ENCODE results near the gene CEP112.

CEP112 gene

DNA sequence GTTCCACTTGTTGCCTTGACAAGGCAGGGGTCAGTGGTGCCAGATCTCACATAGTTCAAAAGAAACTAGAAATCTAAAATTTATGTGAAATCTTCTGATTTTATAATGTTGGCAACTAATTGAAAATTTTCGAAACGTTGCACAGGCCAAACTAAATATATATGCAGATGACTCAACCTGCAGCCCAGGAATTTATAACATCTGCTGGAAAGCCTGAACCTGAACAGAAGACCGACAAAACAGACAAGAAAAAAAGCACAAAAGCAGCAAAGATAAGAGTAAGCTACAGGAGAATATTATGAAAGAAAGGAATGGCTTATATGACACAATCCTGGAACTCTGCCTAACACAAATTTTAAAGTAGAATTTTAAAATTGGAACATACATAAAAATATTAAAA, 207.6 kb downstream of the CEP112 start:
- no peak for DNase-seq (ENCODE audit: low spot score)

DNA sequence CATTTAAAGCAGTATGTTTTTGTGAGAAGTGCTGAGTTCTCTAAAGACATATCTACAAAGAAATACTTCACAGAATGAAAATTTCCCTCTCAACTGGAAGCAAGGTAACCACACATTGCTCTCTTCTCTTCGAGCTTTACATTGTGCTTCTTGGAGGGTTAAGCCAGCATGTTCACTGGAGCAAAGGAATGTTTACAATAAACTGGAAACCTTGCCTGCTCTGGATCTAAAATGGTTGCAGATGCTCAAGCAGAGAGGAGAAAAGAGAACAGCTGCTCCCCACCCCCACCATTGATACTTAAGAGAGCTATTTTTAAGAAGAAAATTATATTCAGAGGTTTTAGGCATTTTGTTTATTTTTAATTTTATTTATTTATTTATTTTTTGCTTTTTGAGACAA, 213.1 kb downstream of the CEP112 start:
- DNase-seq (ENCODE audit: low spot score): no peak

DNA sequence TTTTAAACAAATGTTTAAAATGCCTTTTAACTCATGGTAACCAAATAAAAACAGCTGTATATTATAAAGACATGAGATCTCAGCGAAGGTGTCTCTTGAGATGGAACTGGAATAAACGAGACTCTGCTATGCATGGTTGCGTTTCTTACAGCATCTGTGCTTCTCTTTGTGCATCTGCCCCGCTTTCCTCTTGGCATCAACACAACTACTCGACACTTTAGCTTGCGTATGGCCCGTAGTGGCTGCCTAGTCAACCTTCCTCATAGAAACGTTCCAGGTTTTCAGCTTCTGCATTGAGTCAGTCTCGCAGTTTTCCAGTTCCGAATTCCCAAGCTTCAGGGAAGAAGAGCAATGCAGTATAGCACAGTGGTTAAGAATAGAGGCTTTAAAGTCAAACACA, 214.9 kb downstream of the CEP112 start:
- DNase-seq (ENCODE audit: low spot score): no peak

DNA sequence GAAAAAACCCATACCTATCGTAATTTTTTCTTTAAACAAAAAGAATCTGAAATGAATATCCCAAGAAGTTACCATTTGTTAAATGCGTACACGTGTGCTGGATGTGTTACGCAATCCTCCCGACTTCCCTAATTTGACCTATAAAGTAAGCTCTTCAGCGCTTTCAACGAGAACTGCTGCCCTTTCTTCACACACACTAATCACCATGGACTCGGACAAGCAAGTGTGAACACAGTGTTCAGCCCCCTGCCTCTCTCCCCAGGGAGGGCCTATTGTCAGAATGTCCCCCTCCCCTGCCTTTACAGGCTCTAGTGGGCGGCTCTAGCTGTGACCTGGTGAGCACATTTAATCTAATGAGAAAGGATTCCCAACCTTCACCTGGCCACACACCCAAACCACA, 216.1 kb downstream of the CEP112 start:
- DNase-seq (ENCODE audit: low spot score): no peak

DNA sequence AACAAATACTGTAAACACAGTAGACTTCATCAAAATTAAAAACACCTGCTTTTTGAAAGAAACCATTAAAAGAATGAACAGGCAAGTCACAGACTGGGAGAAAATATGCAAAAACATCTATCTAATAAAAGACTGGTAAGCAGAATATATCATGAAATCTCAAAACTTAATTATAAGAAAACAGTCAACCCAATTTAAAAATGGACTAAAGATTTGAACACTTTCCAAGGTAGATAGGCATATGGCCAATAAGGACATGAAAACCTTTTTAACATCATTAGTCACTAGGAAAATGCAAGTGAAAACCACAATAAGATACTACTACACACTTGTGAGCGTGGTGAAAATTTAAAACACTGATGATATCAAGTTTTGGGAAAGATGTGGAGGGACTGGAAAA, 218.7 kb downstream of the CEP112 start:
- no peak for DNase-seq (ENCODE audit: low spot score)

DNA sequence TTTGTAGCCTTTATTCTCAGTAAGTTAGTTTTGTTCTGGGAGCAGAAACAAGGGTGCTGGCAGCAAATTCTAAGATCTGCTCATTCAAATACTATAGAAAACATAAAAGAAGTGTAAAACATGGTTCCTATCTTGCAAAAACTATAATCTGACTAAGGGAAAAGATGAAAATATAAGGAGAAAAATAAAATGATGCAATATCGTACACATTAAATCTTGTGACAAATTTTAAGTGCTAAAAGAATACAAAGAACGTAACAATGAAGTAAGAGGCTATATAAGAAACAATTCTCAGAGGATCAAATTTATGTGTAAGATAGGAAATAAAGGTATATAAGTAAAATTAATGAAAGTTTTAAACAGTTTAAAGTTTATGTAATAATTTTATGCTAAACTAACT, 224.6 kb downstream of the CEP112 start:
- DNase-seq (ENCODE audit: low spot score): no peak

DNA sequence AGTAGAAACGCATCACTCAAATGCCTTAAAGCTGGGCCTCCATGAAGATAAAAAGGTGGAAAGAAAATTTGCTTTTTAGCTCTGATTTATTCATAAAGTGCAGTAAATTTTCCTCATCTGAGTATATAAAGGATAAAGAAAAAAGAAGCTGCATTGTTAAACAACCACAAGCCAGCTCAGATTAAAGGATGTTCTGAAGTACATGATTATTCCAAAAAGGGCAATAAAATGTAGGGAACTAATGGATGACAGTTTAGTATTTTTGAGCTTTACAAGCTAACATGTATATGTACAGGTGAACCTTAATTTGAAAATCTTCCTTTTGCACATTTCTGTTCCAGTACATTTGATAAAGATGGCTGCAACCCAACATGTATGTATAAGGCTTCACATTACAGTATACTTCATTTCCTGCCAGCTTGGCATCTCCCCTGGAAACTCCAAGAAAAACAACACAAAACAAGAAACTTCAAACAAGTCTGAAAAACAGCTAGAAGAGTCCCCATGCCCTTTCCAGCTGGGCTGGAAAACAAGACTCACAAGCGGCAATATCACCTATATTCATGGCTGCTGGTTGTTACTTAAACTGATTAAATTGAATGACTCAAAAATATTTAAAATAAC, 225.7 kb downstream of the CEP112 start:
- DNase-seq (ENCODE audit: low spot score): no peak

DNA sequence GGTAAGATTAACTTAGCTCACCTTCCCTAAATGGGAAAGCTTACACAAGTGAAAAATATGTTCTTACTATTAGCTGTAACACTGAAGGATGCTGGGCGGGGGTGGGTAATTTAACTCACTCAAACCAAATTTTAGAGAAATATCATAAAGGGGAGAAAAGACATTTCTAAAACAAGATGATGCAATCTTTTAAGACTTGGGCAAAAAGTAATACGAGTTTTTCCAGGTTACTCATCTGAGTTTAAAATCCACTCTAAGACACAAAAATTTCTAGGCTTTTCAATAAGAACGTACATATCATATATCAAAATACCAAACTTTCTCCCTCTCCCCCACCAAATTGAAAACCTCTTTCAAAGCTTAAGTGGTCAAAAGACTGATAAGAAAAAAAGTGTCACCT, 228.8 kb downstream of the CEP112 start:
- DNase-seq (ENCODE audit: low spot score): no peak

DNA sequence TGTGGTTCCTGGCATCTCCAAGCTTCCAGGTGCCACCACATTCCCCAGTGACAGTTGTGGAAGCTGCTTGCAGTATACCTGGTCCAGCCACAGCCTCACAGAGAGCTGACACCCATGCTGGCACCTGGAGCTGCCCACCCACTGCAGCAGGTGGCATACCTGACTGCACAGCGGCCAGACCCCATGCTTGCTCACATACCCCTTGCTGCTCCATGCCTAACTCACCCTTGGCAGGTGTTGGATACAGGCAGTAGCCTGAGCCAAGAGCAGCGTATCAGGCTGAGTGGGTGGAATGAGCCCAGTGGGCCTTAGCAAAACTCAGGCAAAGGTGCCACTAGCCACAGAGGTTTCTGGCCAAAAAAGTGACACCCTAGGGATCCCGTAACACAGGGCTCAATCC, 232.3 kb downstream of the CEP112 start:
- no peak for DNase-seq (ENCODE audit: low spot score)

DNA sequence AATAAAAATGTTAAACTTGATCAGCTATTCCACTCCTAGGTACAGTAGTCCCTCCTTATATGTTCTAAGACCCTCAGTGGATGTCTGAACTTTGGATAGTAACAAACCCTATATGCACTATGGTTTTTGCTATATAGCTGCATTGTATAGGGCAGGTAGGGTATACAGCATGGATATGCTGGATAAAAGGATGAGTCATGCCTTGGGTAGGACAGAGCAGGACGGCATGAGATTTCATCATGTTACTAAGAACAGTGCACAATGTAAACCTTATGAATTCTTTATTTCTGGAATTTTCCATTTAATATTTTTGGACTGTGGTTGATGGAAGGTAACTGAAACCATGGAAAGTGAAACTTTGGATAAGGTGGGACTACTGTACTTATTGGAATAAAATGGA, 235.1 kb downstream of the CEP112 start:
- DNase-seq (ENCODE audit: low spot score): no peak

DNA sequence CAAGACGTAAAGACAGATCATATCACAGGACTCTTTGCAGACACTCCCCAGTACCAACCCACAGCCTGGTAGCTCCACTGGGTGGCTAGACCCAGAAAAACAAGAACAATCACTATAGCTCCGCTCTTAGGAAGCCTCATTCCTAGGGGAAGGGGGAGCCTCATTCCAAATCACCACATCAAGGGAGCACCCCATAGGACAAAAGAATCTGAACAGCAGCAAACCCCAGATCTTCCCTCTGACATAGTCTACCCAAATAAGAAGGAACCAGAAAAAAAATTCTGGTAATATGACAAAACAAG, 237.8 kb downstream of the CEP112 start:
- no peak for DNase-seq (ENCODE audit: low spot score)

DNA sequence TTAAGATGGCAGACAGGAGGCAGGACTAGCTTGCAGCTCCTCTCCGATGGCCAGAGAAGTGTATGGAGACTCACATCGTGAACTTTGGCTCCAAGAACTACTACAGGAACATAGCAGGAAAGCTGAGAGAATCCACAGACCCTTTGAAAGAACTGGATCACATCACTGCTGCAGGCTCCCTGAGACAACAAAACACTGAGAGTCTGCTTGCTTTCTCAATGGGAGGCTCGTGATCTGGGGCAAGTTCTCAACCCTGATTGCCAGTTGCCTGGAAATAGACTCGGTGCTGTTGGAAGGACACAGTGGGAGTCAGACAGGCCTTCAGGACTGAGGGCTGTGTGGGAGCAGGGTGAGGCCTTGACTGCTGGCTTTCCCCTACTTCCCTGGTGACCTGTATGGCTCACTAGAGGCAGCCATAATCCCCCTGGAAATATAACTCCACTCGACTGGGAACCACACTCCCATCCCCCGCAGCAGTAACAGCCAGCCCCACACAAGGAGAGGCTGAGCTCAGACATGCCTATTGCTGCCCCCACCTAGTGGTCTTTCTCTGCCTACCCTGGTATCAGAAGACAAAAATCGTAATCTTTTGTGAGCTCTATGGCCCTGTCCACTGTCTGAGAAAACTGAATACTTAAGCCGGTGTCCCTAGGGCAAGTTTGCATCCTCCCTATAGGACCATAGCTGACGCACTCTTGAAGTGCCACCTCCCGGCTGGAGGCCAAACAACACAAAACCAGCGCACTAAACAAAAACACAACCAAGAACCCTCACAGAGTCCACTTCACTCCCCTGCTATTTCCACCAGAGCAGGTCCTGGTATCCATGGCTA, 238.4 kb downstream of the CEP112 start:
- no peak for DNase-seq (ENCODE audit: low spot score)

DNA sequence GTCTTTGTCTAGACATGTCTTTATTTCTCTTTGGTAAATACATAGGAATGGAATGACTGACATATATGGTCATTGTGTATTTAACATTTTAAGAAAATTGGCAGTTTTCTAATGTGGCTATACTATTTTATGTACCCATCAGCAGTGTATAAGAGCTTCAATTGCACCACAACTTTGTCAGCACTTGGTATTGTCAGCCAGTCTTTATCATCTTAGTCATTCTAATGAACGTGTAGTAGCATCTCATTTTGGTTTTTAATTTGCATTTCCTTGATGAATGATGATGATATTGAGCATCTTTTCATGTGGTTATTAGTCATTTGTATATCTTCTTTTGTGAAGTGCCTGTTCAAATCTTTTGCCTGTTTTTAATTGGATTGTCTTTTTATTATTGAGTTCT, 239.3 kb downstream of the CEP112 start:
- DNase-seq (ENCODE audit: low spot score): no peak

DNA sequence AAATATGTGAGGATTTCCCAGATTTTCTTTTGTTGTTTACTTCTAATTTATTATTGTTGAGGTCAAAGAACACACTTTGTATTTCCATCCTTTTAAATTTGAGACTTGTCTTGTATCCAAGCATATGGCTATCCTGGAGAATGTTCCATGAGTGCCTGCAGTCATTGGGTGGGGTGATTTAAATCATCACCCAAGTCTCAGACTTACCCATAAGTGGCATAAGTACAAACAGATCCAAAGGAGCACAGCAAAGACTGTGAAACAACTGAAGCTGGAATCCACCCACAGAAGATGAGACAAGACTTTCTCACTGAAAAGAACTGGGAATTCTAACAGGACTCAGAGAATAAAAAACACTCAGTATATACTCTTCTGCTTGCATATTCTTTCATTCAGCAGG, 239.9 kb downstream of the CEP112 start:
- DNase-seq (ENCODE audit: low spot score): no peak

DNA sequence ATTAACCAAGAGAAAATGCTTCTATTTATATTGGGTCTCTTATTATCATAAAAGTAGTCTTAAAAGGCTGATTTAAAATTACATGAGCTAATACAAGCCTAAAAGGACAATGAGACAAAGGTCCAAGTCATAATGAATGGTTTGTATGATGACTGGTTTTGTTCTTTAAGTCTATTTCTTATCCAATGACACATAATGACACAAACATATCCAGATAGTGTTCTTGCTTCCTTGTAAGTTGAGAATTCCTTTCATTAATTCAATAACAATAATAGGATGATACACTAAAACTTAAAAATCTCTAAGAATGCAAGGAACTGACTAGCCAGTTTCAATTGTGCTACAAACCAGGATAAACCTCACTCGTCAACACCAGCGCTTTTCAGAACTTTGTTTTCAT, 244.1 kb downstream of the CEP112 start:
- DNase-seq (ENCODE audit: low spot score): no peak

DNA sequence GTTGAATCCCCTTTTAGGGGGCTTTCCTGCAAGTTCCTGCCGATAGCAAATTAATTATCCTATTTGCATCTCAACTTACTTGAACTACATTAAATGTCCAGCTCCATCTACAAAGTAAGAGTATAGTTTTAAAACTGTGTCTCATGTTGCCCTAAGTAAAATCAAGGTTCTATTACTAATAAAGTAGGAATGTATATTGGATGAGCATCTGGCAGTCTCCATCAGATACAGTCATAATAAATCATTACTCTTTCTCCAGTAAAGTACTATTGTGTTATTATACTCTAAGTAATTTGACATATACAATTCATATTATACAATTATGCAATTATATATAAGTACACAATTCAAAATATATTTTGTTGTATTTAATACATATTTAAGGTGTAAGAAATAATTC, 249.3 kb downstream of the CEP112 start:
- DNase-seq (ENCODE audit: low spot score): no peak

DNA sequence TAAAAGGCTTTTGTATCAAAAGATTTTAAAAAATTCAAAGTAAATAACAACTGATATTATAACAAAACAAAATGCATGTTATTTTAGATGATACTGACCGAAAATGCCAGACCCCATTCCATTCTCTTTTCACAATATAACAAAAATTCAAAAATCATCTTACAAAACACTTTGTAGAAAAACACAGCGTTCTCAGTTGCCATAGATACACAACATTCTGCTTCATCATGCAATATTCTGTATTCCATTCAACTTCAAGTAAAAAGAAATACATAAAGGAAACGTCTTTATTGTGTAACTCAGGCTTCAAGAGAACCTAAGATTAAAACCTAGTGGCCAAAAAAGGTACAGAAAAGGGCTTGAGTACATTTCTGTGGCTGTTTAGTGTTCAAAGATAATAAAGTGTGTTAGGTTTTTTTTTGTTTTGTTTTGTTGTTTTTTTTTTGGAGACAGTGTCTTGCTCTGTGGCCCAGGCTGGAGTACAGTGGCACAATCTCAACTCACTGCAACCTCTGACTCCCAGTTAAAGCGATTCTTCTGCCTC, 250.5 kb downstream of the CEP112 start:
- DNase-seq (ENCODE audit: low spot score): no peak

DNA sequence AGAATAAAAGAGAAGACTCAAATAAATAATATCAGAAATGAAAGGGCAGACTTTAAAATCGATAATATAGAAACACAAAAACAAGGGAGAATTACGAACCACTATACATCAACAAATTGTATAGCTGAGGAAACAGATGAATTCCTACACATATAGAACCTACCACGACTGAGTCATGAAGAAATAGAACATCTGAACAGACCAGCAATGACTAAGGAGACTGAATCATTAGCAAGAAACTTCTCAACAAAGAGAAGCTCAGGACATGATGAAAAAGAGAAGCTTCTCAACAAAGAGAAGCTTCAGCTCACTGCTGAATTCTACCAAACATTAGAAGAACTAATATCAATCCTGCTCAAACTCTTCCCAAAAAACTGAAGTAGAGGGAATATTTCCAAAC, 255.9 kb downstream of the CEP112 start:
- no peak for DNase-seq (ENCODE audit: low spot score)

DNA sequence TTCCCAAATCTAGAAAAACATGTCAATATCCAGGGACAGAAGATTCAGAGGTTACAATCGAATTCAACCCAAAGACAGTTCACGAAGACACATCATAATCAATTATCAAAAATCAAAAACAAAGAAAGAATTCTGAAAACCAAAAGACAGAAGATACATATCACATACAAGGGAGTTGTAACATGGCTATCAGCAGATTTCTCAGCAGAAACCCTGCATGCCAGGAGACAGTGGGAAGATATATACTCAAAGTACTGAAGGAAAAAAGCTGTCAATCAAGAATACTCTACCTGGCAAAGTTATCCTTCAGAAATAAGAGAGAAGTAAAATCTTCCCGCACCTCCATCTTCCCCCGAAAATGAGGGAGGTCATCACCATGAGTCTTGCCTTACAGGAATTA, 258.6 kb downstream of the CEP112 start:
- no peak for DNase-seq (ENCODE audit: low spot score)

DNA sequence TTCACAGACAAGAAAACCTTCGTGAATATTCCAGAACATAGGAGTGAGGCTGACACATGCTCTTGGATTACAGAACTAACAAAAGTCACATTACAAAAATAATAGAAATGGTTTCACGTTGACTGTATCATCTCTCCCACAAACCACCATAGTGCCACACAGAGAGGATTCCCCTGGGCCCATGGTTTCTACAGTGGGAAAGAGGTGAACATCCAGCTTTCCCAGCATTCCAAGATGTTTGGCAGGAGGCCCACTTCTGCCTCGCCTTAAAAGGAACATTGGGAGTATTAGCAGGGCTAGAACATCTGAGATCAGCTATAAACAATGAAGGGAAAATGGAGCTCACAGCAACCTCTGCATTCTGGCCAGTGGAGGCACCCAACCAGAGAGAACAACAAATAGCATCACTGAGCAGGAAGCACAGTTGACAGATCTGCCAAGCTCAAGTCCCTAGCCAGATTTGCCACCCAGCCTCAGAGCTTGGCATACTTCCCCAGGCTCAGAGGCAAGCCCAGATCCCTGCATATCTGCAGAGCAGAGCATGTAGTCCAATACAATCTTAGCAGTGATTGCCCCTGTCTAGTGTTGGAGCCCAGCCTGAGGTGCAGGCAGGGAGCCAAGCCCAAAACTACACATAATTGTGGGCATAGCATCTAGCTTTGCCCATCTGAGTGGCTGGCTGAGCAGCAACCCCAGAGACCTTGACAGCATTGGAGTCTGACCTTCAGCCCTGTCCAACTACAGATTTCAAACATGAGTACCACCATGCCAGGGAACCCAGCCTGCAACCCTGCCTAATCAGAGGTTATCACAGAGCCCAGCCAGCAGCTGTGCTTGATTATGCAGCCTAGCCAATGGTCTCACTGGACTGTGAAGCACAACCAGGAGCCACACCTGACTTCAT, 260.4 kb downstream of the CEP112 start:
- DNase-seq (ENCODE audit: low spot score): no peak

DNA sequence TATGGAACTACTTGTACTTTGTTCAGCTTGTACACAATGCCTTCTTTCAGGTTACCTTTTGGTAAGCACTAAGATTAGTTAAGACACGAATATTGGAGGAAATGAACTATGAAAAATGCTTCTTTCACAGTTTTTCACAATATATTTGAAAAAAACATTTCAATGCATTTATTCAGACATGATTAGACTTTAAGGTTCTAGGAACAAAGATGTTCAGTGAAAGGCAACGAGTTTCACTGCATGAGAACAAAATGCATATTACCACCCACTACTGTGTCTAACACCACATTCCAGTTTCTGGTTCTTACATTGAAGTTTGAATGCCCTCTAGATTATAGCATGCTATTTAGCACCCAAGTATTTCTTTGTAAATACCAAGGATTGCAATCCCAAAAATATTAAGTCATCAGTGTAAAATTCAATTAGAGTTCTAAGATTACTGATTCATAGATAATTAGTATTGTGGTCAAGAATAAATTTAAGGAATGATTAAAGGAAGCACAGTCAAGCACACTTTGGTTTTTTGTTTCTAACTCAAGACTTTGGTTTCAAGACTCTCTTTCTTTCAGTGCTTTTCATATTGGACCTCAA, 261.7 kb downstream of the CEP112 start:
- DNase-seq (ENCODE audit: low spot score): no peak

DNA sequence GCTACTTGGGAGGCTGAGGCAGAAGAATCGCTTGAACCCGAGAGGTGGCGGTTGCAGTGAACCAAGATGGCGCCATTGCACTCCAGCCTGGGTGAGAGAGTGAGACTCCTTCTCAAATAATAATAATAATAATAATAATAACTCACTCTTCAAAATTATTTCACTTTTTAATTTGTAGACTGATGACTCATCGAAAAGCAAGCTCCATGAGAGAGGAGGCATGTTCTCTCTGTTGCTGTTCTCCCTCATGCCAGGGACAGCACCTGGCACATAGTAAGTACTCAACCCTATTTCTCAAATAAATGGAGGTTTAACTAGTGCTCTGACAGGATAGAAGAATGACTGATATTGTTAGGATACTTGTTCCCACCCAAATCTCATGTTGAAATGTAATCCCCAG, 265.3 kb downstream of the CEP112 start:
- no peak for DNase-seq (ENCODE audit: low spot score)

All from hematopoietic multipotent progenitor cell treated with erythropoietin and hydrocortisone succinate and interleukin-3 and kit ligand, for 15 days (in vitro differentiated cells).